Measurements from ENCODE around the gene ICOSLG.
A peak's percentile ranks its signal among the peaks of the same experiment; 100 is the strongest.
"Not testable (repeated sequence)": the region's sequence is repeated elsewhere in the genome, so short reads cannot be mapped to it uniquely, and the experiment has no call there.

Gene ICOSLG

GRCh38 chr21:44225605-44226004, 15.1 kb downstream of the ICOSLG start:
- DNase-seq (ENCODE audit: low read depth), result not testable (repeated sequence)

- DNase-seq (ENCODE audit: low read depth), result not testable (repeated sequence)
These were observed 17.4 kb downstream of the ICOSLG start for GRCh38 chr21:44223334-44223733.

GRCh38 chr21:44220674-44221073, 20.1 kb downstream of the ICOSLG start:
- DNase-seq (ENCODE audit: low read depth), result not testable (repeated sequence)

GRCh38 chr21:44218461-44218860, 22.3 kb downstream of the ICOSLG start:
- not testable (repeated sequence) for DNase-seq (ENCODE audit: low read depth)

GRCh38 chr21:44211978-44212377, 28.8 kb downstream of the ICOSLG start:
- not testable (repeated sequence) for DNase-seq (ENCODE audit: low read depth)

GRCh38 chr21:44211574-44211973, 29.2 kb downstream of the ICOSLG start:
- not testable (repeated sequence) for DNase-seq (ENCODE audit: low read depth)

- not testable (repeated sequence) for DNase-seq (ENCODE audit: low read depth)
These were observed 32.7 kb downstream of the ICOSLG start for GRCh38 chr21:44207860-44208646.

- DNase-seq (ENCODE audit: low read depth), result not testable (repeated sequence)
These were observed 33.8 kb downstream of the ICOSLG start for GRCh38 chr21:44206698-44207676.

- not testable (repeated sequence) for DNase-seq (ENCODE audit: low read depth)
These were observed 34.6 kb downstream of the ICOSLG start for GRCh38 chr21:44206187-44206586.

GRCh38 chr21:44202590-44203299, 38.0 kb downstream of the ICOSLG start:
- DNase-seq (ENCODE audit: low read depth), result not testable (repeated sequence)

- not testable (repeated sequence) for DNase-seq (ENCODE audit: low read depth)
These were observed 40.7 kb downstream of the ICOSLG start for GRCh38 chr21:44199997-44200396.

GRCh38 chr21:44199448-44199847, 41.3 kb downstream of the ICOSLG start:
- no peak for DNase-seq (ENCODE audit: low read depth)

GRCh38 chr21:44197156-44197516, 43.6 kb downstream of the ICOSLG start:
- not testable (repeated sequence) for DNase-seq (ENCODE audit: low read depth)

GRCh38 chr21:44196212-44197155, 44.3 kb downstream of the ICOSLG start:
- peak; percentile 56 for DNase-seq (ENCODE audit: low read depth)

GRCh38 chr21:44194888-44195287, 45.9 kb downstream of the ICOSLG start:
- not testable (repeated sequence) for DNase-seq (ENCODE audit: low read depth)

GRCh38 chr21:44194451-44194850, 46.3 kb downstream of the ICOSLG start:
- not testable (repeated sequence) for DNase-seq (ENCODE audit: low read depth)

GRCh38 chr21:44193108-44193507, 47.6 kb downstream of the ICOSLG start:
- DNase-seq (ENCODE audit: low read depth), result not testable (repeated sequence)

- not testable (repeated sequence) for DNase-seq (ENCODE audit: low read depth)
These were observed 50.1 kb downstream of the ICOSLG start for GRCh38 chr21:44190349-44191271.

- DNase-seq (ENCODE audit: low read depth), result not testable (repeated sequence)
These were observed 55.9 kb downstream of the ICOSLG start for GRCh38 chr21:44184862-44185261.

GRCh38 chr21:44182202-44182601, 58.5 kb downstream of the ICOSLG start:
- DNase-seq (ENCODE audit: low read depth), result not testable (repeated sequence)

Data from CMK (cell line).